Measurements from ENCODE around the gene LIN28B. TPM values are rescaled to one million over a fixed set of nuclear protein-coding genes. Genes with fewer than 3 reads are reported as not detected.
A peak's percentile ranks its signal among the peaks of the same experiment; 100 is the strongest.

LIN28B gene
- total and polyA plus RNA-seq, 7 experiments from 2014 or later, result not detected

DNA sequence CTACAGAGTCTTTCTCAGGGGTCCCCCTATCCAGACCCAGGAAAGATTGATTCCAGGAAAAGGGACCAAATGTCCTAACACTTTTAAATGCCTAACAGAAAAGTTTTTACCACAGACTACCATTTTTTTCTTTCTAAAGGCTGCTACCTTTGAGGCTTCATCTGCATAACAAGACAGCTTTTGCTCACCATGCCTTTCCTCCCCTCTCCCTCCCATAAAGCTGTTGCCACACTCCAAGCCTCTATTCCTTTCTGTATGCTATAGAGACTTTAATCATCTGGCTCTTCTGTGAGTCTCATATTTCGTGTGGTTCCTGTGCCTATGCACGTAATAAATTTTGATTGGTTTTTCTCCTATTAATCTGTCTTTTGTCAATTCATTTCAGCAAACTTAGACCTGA lies 26.0 kb upstream of the LIN28B start:
- H3K4me3 ChIP-seq (ENCODE audit: low read length), result no peak overlapping the region
- H3K27me3 ChIP-seq (ENCODE audit: control insufficient read depth in 2 of 2, insufficient read depth in 2 of 2, low read length in 2 of 2), result peaks cover 0 to 4% of the 10 kb centered on the region in 2 donors
- Mint-ChIP-seq H3K9me3 (no peaks in the 10 kb centered on the region), H3K4me3 (no peak overlapping the region), H3K27ac (no peak overlapping the region), H3K36me3 (no peaks in the 10 kb centered on the region), H3K4me1 (no peaks in the 10 kb centered on the region), H3K27me3 (peaks cover 10 to 29% (median 15%) of the 10 kb centered on the region in 5 donors)
- H3K27ac ChIP-seq (ENCODE audit: low read depth, low read length), result no peak overlapping the region
- H3K4me1 ChIP-seq (ENCODE audit: control insufficient read depth in 2 of 2, insufficient read depth in 2 of 2, low read length in 2 of 2), result no peaks in the 10 kb centered on the region
- ChIA-PET CTCF (interaction anchor here (0.6 kb wide), 1 partner anchor 25 kb away, joined by 5 read pairs; no protein-coding TSS in a partner anchor), POLR2A (no interaction called here)
- DNase-seq (no peak), ATAC-seq (no peak)
- intact Hi-C loops (cut with micrococcal nuclease), result no loop called here
- H3K9me3 ChIP-seq (ENCODE audit: control insufficient read depth in 2 of 3, low read length in 3 of 3), result no peaks in the 10 kb centered on the region
- no peaks in the 10 kb centered on the region for H3K36me3 ChIP-seq (ENCODE audit: control insufficient read depth in 2 of 3, insufficient read depth in 3 of 3, low read length in 3 of 3)

- Mint-ChIP-seq H3K4me3 (no peak overlapping the region), H3K9me3 (peaks cover 0 to 26% (median 9%) of the 10 kb centered on the region in 11 donors), H3K36me3 (peaks cover 0 to 11% (median 4%) of the 10 kb centered on the region in 5 donors), H3K4me1 (peaks cover 0 to 14% (median 6%) of the 10 kb centered on the region in 7 donors), H3K27ac (no peak overlapping the region), H3K27me3 (peaks cover 29 to 51% (median 41%) of the 10 kb centered on the region in 5 donors)
- no peak for DNase-seq
- H3K4me1 ChIP-seq (ENCODE audit: control insufficient read depth in 2 of 2, insufficient read depth in 2 of 2, low read length in 2 of 2), result no peaks in the 10 kb centered on the region
- H3K36me3 ChIP-seq (ENCODE audit: control insufficient read depth in 2 of 3, insufficient read depth in 3 of 3, low read length in 3 of 3), result peaks cover 0 to 3% (median 0%) of the 10 kb centered on the region in 3 experiments
- CTCF ChIA-PET, result interaction anchor here (0.6 kb wide), 1 partner anchor 29 kb away, joined by 3 read pairs; no protein-coding TSS in a partner anchor
- H3K27me3 ChIP-seq (ENCODE audit: control insufficient read depth in 2 of 2, insufficient read depth in 2 of 2, low read length in 2 of 2), result peaks cover 0 to 12% of the 10 kb centered on the region in 2 donors
- POLR2A ChIA-PET, result no interaction called here
- ATAC-seq, result no peak
- H3K9me3 ChIP-seq (ENCODE audit: control insufficient read depth in 2 of 3, low read length in 3 of 3), result no peaks in the 10 kb centered on the region
- H3K27ac ChIP-seq (ENCODE audit: low read depth, low read length), result no peak overlapping the region
- intact Hi-C loops (cut with micrococcal nuclease), result no loop called here
- no peak overlapping the region for H3K4me3 ChIP-seq (ENCODE audit: low read length)
These were observed 20.0 kb upstream of the LIN28B start for GRCh38 chr6:104936766-104937535.

DNA sequence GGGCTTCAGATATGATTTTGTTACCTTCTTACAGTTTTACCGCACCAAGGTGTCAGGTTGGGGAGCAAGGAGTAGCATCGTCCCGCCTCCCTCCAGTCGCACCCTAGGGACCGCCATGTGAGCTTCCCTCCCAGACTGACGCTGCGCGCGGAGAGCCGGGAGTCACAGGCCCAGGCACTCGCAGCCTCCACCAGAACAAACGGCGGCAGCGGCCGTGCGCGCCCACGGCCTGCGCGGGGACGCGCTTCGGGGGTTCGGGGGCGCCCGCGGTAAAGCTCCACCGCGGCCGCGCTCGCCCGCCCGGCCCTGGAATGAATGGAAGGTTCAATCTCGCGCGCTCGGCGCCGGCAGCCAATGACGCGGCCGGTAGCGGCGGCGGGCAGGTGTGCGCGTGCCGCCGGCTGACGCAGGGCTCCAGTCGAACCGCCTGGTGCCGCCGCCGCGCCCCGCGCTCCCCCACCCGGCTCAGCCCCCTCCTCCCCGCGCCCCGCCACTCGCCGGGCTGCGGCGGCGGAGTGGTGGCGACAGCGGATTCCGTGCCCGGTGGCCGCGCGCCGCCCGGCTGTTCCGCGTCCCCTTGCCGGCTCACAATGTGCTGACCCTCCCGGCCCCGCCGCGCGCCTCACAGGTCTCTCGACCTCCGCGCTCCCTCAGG lies 16.5 kb upstream of the LIN28B start:
- no peaks in the 10 kb centered on the region for H3K4me1 ChIP-seq (ENCODE audit: control insufficient read depth in 2 of 2, insufficient read depth in 2 of 2, low read length in 2 of 2)
- Mint-ChIP-seq H3K4me3 (peak overlapping the region in 9 of 10 donors; percentile 25 to 65 (median 48)), H3K36me3 (peaks cover 0 to 11% (median 4%) of the 10 kb centered on the region in 5 donors), H3K27ac (no peak overlapping the region), H3K4me1 (peaks cover 0 to 16% (median 7%) of the 10 kb centered on the region in 7 donors), H3K27me3 (peaks cover 42 to 62% (median 50%) of the 10 kb centered on the region in 5 donors), H3K9me3 (peaks cover 0 to 37% (median 14%) of the 10 kb centered on the region in 11 donors)
- no peaks in the 10 kb centered on the region for H3K9me3 ChIP-seq (ENCODE audit: control insufficient read depth in 2 of 3, low read length in 3 of 3)
- H3K36me3 ChIP-seq (ENCODE audit: control insufficient read depth in 2 of 3, insufficient read depth in 3 of 3, low read length in 3 of 3), result peaks cover 0 to 3% (median 0%) of the 10 kb centered on the region in 3 experiments
- H3K4me3 ChIP-seq (ENCODE audit: low read length), result no peak overlapping the region
- H3K27me3 ChIP-seq (ENCODE audit: control insufficient read depth in 2 of 2, insufficient read depth in 2 of 2, low read length in 2 of 2), result peaks cover 6 to 29% of the 10 kb centered on the region in 2 donors
- H3K27ac ChIP-seq (ENCODE audit: low read depth, low read length), result no peak overlapping the region
- ChIA-PET POLR2A (interaction anchor here (0.6 kb wide), 1 partner anchor 61 kb away, joined by 3 read pairs; no protein-coding TSS in a partner anchor), CTCF (no interaction called here)
- DNase-seq (no peak), ATAC-seq (no peak)
- intact Hi-C loops (cut with micrococcal nuclease), result loop anchor here in 1 of 2 donors (2.0 to 5.0 kb wide), 2 partner anchors 16 to 153 kb away; partner anchors contain the start of gene LIN28B

GRCh38 chr6:104940893-104941728 lies 15.8 kb upstream of the LIN28B start:
- intact Hi-C loops (cut with micrococcal nuclease), result loop anchor here in 1 of 2 donors (2.0 to 5.0 kb wide), 2 partner anchors 16 to 154 kb away; partner anchors contain the start of gene LIN28B
- CTCF ChIA-PET, result no interaction called here
- no peak overlapping the region for H3K4me3 ChIP-seq (ENCODE audit: low read length)

DNA sequence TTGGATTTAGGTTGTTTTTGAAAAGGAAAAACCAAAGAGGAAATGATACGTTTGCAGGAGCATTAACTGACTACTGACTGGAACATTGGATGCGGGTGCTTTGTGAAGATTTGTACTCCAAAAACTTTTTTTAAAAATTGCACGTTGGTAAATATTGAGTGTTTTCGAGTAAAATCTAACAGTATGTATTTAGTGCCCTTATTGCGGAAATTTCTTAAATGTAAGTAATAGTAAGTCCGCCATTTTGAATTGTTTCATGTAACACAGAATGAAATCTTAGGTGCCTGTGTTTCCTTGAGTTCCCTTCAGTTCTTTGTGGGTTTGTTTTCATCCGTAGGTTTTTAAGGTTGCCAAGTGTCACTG lies 15.2 kb upstream of the LIN28B start:
- ATAC-seq (no peak), DNase-seq (no peak)
- Mint-ChIP-seq H3K4me1 (peaks cover 0 to 16% (median 7%) of the 10 kb centered on the region in 7 donors), H3K27me3 (peaks cover 40 to 50% (median 47%) of the 10 kb centered on the region in 5 donors), H3K27ac (no peak overlapping the region), H3K4me3 (peak overlapping the region in 9 of 10 donors; percentile 57 to 71 (median 65)), H3K9me3 (peaks cover 0 to 30% (median 14%) of the 10 kb centered on the region in 11 donors), H3K36me3 (peaks cover 0 to 11% (median 4%) of the 10 kb centered on the region in 5 donors)
- intact Hi-C loops (cut with micrococcal nuclease), result loop anchor here in 1 of 2 donors (2.0 to 5.0 kb wide), 3 partner anchors 15 to 154 kb away; partner anchors contain the start of gene LIN28B
- CTCF ChIA-PET, result no interaction called here
- no peak overlapping the region for H3K27ac ChIP-seq (ENCODE audit: low read depth, low read length)
- H3K4me1 ChIP-seq (ENCODE audit: control insufficient read depth in 2 of 2, insufficient read depth in 2 of 2, low read length in 2 of 2), result no peaks in the 10 kb centered on the region
- no peaks in the 10 kb centered on the region for H3K9me3 ChIP-seq (ENCODE audit: control insufficient read depth in 2 of 3, low read length in 3 of 3)
- POLR2A ChIA-PET, result no interaction called here
- peaks cover 6 to 25% of the 10 kb centered on the region in 2 donors for H3K27me3 ChIP-seq (ENCODE audit: control insufficient read depth in 2 of 2, insufficient read depth in 2 of 2, low read length in 2 of 2)
- peaks cover 0 to 3% (median 0%) of the 10 kb centered on the region in 3 experiments for H3K36me3 ChIP-seq (ENCODE audit: control insufficient read depth in 2 of 3, insufficient read depth in 3 of 3, low read length in 3 of 3)
- no peak overlapping the region for H3K4me3 ChIP-seq (ENCODE audit: low read length)

More at GRCh38 chr6:104940893-104941728, 15.8 kb upstream of the LIN28B start:
- POLR2A ChIA-PET, result no interaction called here
- Histone ChIP-seq H3K9me3 (ENCODE audit: control insufficient read depth in 2 of 3, low read length in 3 of 3) (no peaks in the 10 kb centered on the region), H3K27ac (ENCODE audit: low read depth, low read length) (no peak overlapping the region), H3K4me1 (ENCODE audit: control insufficient read depth in 2 of 2, insufficient read depth in 2 of 2, low read length in 2 of 2) (no peaks in the 10 kb centered on the region), H3K36me3 (ENCODE audit: control insufficient read depth in 2 of 3, insufficient read depth in 3 of 3, low read length in 3 of 3) (peaks cover 0 to 3% (median 0%) of the 10 kb centered on the region in 3 experiments), H3K27me3 (ENCODE audit: control insufficient read depth in 2 of 2, insufficient read depth in 2 of 2, low read length in 2 of 2) (peaks cover 6 to 28% of the 10 kb centered on the region in 2 donors)
- H3K27me3 Mint-ChIP-seq, result peaks cover 41 to 56% (median 50%) of the 10 kb centered on the region in 5 donors
- ATAC-seq (peak; percentile 73), DNase-seq (peak in 5 of 9 donors; percentile 8 to 47 (median 20))
- peaks cover 0 to 16% (median 7%) of the 10 kb centered on the region in 7 donors for H3K4me1 Mint-ChIP-seq
- H3K36me3 Mint-ChIP-seq, result peaks cover 0 to 11% (median 4%) of the 10 kb centered on the region in 5 donors
- peak overlapping the region in 9 of 10 donors; percentile 57 to 71 (median 65) for H3K4me3 Mint-ChIP-seq
- peaks cover 0 to 36% (median 14%) of the 10 kb centered on the region in 11 donors for H3K9me3 Mint-ChIP-seq
- no peak overlapping the region for H3K27ac Mint-ChIP-seq

- no peak overlapping the region for H3K27ac Mint-ChIP-seq
- no peaks in the 10 kb centered on the region for H3K9me3 ChIP-seq (ENCODE audit: control insufficient read depth in 2 of 3, low read length in 3 of 3)
- H3K36me3 Mint-ChIP-seq, result peaks cover 0 to 11% (median 4%) of the 10 kb centered on the region in 5 donors
- peaks cover 0 to 29% (median 14%) of the 10 kb centered on the region in 11 donors for H3K9me3 Mint-ChIP-seq
- H3K27me3 Mint-ChIP-seq, result peaks cover 37 to 51% (median 39%) of the 10 kb centered on the region in 5 donors
- H3K4me3 Mint-ChIP-seq, result no peak overlapping the region
- no peak overlapping the region for H3K4me3 ChIP-seq (ENCODE audit: low read length)
- POLR2A ChIA-PET, result no interaction called here
- intact Hi-C loops (cut with micrococcal nuclease), result loop anchor here in 1 of 2 donors (2.0 to 5.0 kb wide), 2 partner anchors 75 to 156 kb away; no protein-coding TSS in a partner anchor
- H3K27me3 ChIP-seq (ENCODE audit: control insufficient read depth in 2 of 2, insufficient read depth in 2 of 2, low read length in 2 of 2), result peaks cover 6 to 25% of the 10 kb centered on the region in 2 donors
- peaks cover 0 to 16% (median 7%) of the 10 kb centered on the region in 7 donors for H3K4me1 Mint-ChIP-seq
- CTCF ChIA-PET, result no interaction called here
- peaks cover 0 to 3% (median 0%) of the 10 kb centered on the region in 3 experiments for H3K36me3 ChIP-seq (ENCODE audit: control insufficient read depth in 2 of 3, insufficient read depth in 3 of 3, low read length in 3 of 3)
- ATAC-seq (no peak), DNase-seq (no peak)
- H3K27ac ChIP-seq (ENCODE audit: low read depth, low read length), result no peak overlapping the region
- H3K4me1 ChIP-seq (ENCODE audit: control insufficient read depth in 2 of 2, insufficient read depth in 2 of 2, low read length in 2 of 2), result no peaks in the 10 kb centered on the region
These were observed 13.1 kb upstream of the LIN28B start for GRCh38 chr6:104943781-104944180.
